ENCODE data around the gene PRICKLE4. TPM values are rescaled to one million over a fixed set of nuclear protein-coding genes. Genes with fewer than 3 reads are reported as not detected.

The PRICKLE4 gene
- total and polyA plus RNA-seq, 5 experiments from 2014 or later = not detected

DNA sequence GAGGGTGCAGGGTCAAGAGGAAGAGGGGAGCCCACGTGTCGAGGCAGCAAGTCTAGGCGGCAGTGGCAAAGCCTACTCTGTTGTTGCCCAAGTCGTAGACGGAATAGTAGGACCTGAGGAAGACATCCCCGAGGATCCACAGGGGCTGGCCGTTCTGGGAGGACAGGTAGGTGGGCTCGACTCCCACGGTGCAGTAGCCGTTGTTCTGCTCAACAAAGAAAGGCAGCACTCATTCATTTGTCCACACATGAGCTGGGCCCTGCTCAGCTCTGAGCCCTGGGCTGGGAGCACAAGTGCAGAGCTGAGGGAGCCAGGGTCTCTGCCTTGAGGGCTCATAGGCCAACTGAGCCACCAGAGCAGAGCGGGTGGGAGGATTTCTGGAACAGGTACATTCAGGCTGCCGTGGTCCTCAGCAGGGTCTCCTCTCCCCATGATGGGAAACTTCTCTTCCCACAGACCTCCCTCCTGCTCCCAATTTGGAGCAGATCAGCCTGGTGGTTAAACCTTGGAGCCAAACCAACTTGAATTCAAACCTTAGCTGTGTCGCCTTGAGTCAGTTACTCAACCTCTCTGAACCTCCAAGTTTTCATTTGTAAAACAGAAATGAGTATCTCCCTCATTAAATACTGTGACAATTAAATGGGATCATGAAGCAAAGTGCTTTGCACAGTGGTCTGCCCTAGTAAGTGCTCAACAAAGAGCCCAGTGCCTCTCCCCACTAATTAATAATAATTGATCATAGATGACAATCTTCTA lies 43.6 kb upstream of the PRICKLE4 start:
- H3K27ac Mint-ChIP-seq = no peak overlapping the region
- DNase-seq (no peak), ATAC-seq (no peak)
- no peaks in the 10 kb centered on the region for H3K27me3 Mint-ChIP-seq
- peak overlapping the region in 1 of 10 donors; percentile 33 for H3K4me3 Mint-ChIP-seq
- H3K9me3 Mint-ChIP-seq = no peaks in the 10 kb centered on the region
- no peaks in the 10 kb centered on the region for H3K36me3 Mint-ChIP-seq
- H3K4me1 Mint-ChIP-seq = peaks cover 5 to 24% (median 23%) of the 10 kb centered on the region in 4 donors
- POLR2A ChIA-PET = no interaction called here

GRCh38 chr6:41737591-41738130 lies 42.9 kb upstream of the PRICKLE4 start:
- Mint-ChIP-seq H3K27ac (no peak overlapping the region), H3K4me3 (no peak overlapping the region), H3K36me3 (no peaks in the 10 kb centered on the region), H3K9me3 (no peaks in the 10 kb centered on the region), H3K4me1 (peaks cover 2 to 18% (median 17%) of the 10 kb centered on the region in 4 donors), H3K27me3 (no peaks in the 10 kb centered on the region)
- DNase-seq (no peak), ATAC-seq (no peak)
- POLR2A ChIA-PET = no interaction called here

- POLR2A ChIA-PET = no interaction called here
- H3K36me3 Mint-ChIP-seq = no peaks in the 10 kb centered on the region
- H3K4me3 Mint-ChIP-seq = no peak overlapping the region
Measured at GRCh38 chr6:41739041-41739440, 41.5 kb upstream of the PRICKLE4 start.

DNA sequence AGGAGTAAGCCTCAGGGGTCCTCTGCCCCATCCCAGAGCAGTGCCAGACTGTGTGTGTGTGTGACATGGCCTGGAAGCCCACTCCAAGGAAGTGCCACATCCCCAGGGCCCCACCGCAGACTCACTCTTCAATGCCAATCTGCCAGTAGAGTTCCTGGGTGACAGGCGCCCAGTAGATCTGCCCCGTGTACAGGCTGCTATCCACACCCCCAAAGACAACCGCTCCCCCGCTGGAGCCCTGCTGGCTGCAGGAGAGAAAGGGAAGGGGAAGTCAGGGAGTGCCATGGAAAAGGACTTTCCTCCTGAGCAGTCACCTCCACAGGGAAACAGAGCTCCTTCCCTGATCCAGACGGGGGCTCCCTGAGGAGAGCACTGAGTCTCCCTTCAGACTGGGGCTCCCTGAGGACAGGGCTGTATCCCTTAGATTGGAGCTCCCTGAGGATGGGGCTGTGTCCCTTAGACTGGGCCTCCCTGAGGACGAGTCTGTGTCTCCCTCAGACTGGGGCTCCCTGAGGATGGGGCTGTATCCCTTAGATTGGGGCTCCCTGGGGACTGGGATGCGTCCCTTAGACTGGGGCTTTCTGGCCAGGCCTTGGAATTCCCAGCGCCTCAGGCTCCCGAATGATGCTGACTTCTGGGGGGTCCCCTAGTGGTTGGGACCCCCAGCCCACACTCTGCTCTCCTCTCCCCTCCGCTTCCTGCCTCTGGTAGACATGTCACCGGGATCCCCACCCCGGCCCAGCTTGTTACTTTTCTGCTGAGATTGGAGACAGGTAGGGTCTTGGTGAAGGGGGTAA lies 40.0 kb upstream of the PRICKLE4 start:
- Mint-ChIP-seq H3K4me1 (peaks cover 0 to 7% (median 3%) of the 10 kb centered on the region in 4 donors), H3K36me3 (no peaks in the 10 kb centered on the region), H3K9me3 (no peaks in the 10 kb centered on the region), H3K27me3 (no peaks in the 10 kb centered on the region), H3K27ac (no peak overlapping the region), H3K4me3 (no peak overlapping the region)
- ATAC-seq (no peak), DNase-seq (no peak)
- POLR2A ChIA-PET = no interaction called here

More at GRCh38 chr6:41739041-41739440, 41.5 kb upstream of the PRICKLE4 start:
- ATAC-seq = no peak
- DNase-seq = no peak
- Mint-ChIP-seq H3K9me3 (no peaks in the 10 kb centered on the region), H3K27ac (no peak overlapping the region), H3K27me3 (no peaks in the 10 kb centered on the region), H3K4me1 (peaks cover 0 to 9% (median 4%) of the 10 kb centered on the region in 4 donors)

- no peak for ATAC-seq
- POLR2A ChIA-PET = no interaction called here
- Mint-ChIP-seq H3K27ac (peak overlapping the region in 1 of 10 donors; percentile 35), H3K9me3 (no peaks in the 10 kb centered on the region), H3K27me3 (no peaks in the 10 kb centered on the region), H3K4me3 (no peak overlapping the region), H3K4me1 (no peaks in the 10 kb centered on the region), H3K36me3 (no peaks in the 10 kb centered on the region)
- DNase-seq = no peak
Measured at GRCh38 chr6:41741625-41742490, 38.7 kb upstream of the PRICKLE4 start.

DNA sequence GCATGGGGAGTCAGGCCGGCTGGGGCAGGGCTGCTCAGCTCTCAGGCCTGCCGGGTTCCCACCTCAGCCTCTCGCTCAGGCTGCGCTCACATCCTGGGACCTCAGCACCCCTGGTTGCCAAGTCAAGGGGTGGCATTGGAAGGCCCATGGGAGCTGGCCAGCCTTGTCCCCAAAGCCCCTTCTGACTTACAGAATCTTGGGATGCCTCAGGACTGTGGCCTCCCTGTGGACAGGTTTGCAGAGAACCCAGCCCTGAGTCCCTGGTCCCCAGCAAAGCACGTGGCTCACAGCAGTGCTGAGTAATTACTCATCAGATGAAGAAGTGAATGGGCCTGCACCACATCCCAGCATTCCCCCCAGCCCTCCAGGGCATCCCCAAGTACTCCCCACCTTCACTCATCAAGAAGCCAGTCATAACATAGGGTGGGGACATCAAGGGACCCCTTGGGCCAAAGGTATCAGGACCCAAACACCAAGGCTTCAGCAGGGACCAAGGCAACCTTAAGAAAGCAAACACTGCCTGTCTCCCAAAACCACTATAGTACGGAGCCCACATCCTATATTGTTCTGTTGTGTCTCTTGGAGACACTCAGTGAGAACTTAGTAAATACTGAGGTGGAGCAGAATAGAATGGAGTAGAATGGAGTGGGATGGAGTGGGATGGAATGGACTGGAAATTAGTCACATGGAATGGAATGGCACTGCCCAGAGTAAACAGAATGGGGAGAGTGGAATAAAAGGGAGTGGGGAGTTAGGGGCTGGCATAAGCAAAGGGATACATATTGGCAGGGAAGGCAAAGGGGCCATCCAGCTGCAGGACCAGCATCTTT lies 37.0 kb upstream of the PRICKLE4 start:
- DNase-seq = no peak
- no peak overlapping the region for H3K4me3 Mint-ChIP-seq
- no peaks in the 10 kb centered on the region for H3K36me3 Mint-ChIP-seq
- POLR2A ChIA-PET = no interaction called here
- H3K9me3 Mint-ChIP-seq = no peaks in the 10 kb centered on the region
- peak overlapping the region in 2 of 10 donors; percentile 58 to 68 for H3K27ac Mint-ChIP-seq
- no peaks in the 10 kb centered on the region for H3K27me3 Mint-ChIP-seq
- no peak for ATAC-seq
- H3K4me1 Mint-ChIP-seq = no peaks in the 10 kb centered on the region

DNA sequence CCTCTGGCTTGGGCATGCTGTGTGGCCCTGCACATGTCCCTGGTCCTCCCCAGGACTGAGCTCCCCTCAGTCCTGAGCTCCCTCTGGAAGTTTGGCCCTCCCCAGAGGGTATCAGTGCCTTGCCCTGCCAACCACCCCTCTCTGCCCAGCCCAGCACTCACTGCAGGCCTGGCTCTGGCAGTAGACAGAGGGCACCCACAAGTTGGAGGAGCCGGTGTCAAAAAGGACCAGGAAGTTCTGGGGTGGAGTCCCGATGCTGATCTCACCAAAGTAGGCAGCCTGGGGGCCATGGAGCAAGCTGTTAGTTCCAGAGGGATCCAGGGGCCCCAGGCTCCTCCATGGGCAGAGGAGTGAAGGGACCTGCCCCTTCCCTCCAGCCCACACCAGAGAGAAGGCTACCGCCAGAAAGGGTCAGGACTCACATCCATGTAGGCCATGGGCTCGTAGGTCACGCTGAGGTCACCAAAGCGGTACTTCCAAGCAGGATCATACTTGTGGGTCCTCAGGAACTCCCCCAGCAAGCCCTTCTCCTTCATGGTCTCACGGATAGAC lies 36.3 kb upstream of the PRICKLE4 start:
- H3K27me3 Mint-ChIP-seq = no peaks in the 10 kb centered on the region
- no peaks in the 10 kb centered on the region for H3K4me1 Mint-ChIP-seq
- H3K4me3 Mint-ChIP-seq = no peak overlapping the region
- H3K27ac Mint-ChIP-seq = no peak overlapping the region
- ATAC-seq (no peak), DNase-seq (no peak)
- POLR2A ChIA-PET = no interaction called here
- H3K9me3 Mint-ChIP-seq = no peaks in the 10 kb centered on the region
- no peaks in the 10 kb centered on the region for H3K36me3 Mint-ChIP-seq

- Mint-ChIP-seq H3K4me3 (no peak overlapping the region), H3K27ac (no peak overlapping the region), H3K27me3 (peaks cover 0 to 5% (median 0%) of the 10 kb centered on the region in 5 donors), H3K9me3 (no peaks in the 10 kb centered on the region), H3K4me1 (no peaks in the 10 kb centered on the region), H3K36me3 (no peaks in the 10 kb centered on the region)
- ATAC-seq = no peak
- POLR2A ChIA-PET = interaction anchor here (0.7 kb wide), 2 partner anchors 12 to 41 kb away, joined by 3 to 4 read pairs; partner anchors contain the start of gene TOMM6
- no peak for DNase-seq
Measured at GRCh38 chr6:41746107-41746506, 34.5 kb upstream of the PRICKLE4 start.

GRCh38 chr6:41747256-41748101 lies 33.1 kb upstream of the PRICKLE4 start, which contains the start of gene PGC:
PGC (minus strand) TSS chr6:41747397; CDS start chr6:41747334, 63 bp downstream.
- H3K9me3 Mint-ChIP-seq = no peaks in the 10 kb centered on the region
- ATAC-seq (no peak), DNase-seq (no peak)
- POLR2A ChIA-PET = no interaction called here
- no peak within 1 kb of the TSS for H3K4me3 Mint-ChIP-seq
- H3K27me3 Mint-ChIP-seq = peaks cover 0 to 5% (median 0%) of the 10 kb centered on the region in 5 donors
- H3K36me3 Mint-ChIP-seq = no peaks in the 10 kb centered on the region
- no peak within 1 kb of the TSS for H3K27ac Mint-ChIP-seq
- no peaks in the 10 kb centered on the region for H3K4me1 Mint-ChIP-seq

DNA sequence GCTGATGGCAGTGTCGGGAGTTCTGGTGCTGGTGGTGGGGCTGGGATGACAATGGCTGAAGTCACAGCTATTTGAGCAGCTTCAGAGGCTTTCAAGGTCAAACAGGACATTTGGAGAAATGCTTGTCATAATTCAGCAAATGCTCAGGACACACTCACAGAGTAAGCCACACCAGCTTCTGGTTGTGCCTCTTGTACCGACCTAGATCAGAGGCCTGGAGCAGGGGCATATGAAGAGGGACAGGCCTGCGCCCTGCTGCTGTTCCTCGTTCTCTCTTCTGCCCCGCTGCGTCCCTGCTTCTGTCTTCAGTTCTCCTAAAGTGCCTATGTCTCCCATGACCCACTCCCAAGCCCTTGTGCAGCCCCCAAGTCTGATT lies 32.5 kb upstream of the PRICKLE4 start:
- POLR2A ChIA-PET = interaction anchor here (0.6 kb wide), 1 partner anchor 195 kb away, joined by 5 read pairs; no protein-coding TSS in a partner anchor
- ATAC-seq (no peak), DNase-seq (no peak)
- peaks cover 0 to 5% (median 0%) of the 10 kb centered on the region in 5 donors for H3K27me3 Mint-ChIP-seq
- no peak overlapping the region for H3K4me3 Mint-ChIP-seq
- no peaks in the 10 kb centered on the region for H3K4me1 Mint-ChIP-seq
- H3K9me3 Mint-ChIP-seq = no peaks in the 10 kb centered on the region
- no peak overlapping the region for H3K27ac Mint-ChIP-seq
- no peaks in the 10 kb centered on the region for H3K36me3 Mint-ChIP-seq

- Mint-ChIP-seq H3K36me3 (no peaks in the 10 kb centered on the region), H3K4me3 (no peak overlapping the region), H3K27ac (no peak overlapping the region), H3K4me1 (no peaks in the 10 kb centered on the region), H3K9me3 (no peaks in the 10 kb centered on the region), H3K27me3 (peaks cover 0 to 5% (median 0%) of the 10 kb centered on the region in 5 donors)
- DNase-seq (no peak), ATAC-seq (no peak)
- POLR2A ChIA-PET = interaction anchor here (0.6 kb wide), 1 partner anchor 194 kb away, joined by 5 read pairs; no protein-coding TSS in a partner anchor
Measured at GRCh38 chr6:41748542-41748941, 32.0 kb upstream of the PRICKLE4 start.

All from naive thymus-derived CD8-positive, alpha-beta T cell (primary cell).